Measurements from ENCODE around the gene TSHZ2.

GRCh38 chr20:53399083-53399482 lies 426.9 kb downstream of the TSHZ2 start:
- TF ChIP-seq CTCF (IDR thresholded peaks at IDR 0.05): no peak
- TF ChIP-seq POLR2A (IDR thresholded peaks at IDR 0.05): no peak
